HG03025 (cell line): Measurements from ENCODE around the gene RFK.
A peak's percentile ranks its signal among the peaks of the same experiment; 100 is the strongest.
"Not testable (repeated sequence)": the region's sequence is repeated elsewhere in the genome, so short reads cannot be mapped to it uniquely, and the experiment has no call there.

Experiments
- ATAC-seq: cut with Tn5 transposase; IDR thresholded peaks from one replicate; pipeline ENCODE4 v1.9.1; 2021; ENCODE audit warnings: mild to moderate bottlenecking, moderate library complexity; ENCODE audit not compliant: unreplicated experiment, low FRiP score

The RFK gene

DNA sequence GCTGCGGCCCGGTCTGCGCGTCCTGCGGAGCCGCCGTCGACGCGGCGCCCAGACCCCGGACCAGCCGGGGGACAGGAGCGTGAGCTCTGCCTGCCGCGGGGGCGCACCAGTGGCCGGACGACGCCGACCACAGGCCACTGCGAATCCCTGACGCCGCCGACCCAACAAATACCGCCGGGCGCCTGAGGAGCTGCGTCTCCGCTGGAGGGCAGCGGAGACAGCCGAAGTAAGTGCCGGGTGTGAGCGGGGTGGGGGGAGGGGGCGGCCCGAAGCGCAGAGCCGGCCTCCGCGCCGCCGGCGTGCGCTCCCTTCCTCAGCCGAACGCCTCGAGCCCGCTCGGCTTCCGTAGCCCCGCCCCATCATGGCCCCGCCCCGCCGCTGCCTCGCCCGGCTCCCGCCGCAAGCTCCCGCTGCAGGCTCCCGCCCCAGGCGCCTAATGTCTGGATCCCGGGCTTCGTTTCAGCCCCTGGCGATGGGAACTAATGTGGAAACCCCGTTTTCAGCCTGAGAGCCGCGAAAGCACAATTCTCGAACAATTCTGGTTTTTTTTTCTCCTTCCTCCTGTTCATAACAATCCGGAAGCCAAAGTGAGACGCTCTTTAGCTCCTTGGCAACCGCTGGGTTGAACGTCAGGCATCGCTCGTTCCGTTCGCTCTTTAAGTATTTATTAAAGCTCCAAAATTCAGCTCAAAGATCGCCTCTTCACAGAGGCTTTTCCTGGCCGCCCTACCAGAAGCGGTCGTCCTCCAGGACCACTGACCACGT is at the start of gene RFK:
TSS of gene RFK (minus strand) at position 232 of the 765 bp plus-strand sequence. CDS start 255 bp downstream, outside the sequence.
- ATAC-seq: peak; percentile 79

DNA sequence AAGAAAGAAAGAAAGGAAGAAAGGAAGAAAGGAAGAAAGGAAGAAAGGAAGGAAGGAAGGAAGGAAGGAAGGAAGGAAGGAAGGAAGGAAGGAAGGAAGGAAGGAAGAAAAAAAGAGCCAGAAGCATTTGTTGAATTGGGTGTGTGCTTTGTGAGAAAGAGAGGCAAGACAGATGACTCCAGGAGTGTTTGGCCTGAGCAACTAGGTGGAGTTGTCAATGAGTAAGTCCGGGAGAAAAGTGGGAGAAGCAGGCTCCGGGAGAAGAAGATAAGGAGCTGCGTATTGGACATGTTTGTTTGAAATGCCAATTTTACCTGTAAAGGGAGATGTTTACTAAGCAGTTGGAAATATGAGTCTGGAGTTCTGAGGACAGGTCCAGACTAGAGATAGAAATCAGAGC is 49.7 kb upstream of the RFK start:
- ATAC-seq: no peak

GRCh38 chr9:76441551-76442322 is 47.5 kb upstream of the RFK start:
- peak; percentile 51 for ATAC-seq

DNA sequence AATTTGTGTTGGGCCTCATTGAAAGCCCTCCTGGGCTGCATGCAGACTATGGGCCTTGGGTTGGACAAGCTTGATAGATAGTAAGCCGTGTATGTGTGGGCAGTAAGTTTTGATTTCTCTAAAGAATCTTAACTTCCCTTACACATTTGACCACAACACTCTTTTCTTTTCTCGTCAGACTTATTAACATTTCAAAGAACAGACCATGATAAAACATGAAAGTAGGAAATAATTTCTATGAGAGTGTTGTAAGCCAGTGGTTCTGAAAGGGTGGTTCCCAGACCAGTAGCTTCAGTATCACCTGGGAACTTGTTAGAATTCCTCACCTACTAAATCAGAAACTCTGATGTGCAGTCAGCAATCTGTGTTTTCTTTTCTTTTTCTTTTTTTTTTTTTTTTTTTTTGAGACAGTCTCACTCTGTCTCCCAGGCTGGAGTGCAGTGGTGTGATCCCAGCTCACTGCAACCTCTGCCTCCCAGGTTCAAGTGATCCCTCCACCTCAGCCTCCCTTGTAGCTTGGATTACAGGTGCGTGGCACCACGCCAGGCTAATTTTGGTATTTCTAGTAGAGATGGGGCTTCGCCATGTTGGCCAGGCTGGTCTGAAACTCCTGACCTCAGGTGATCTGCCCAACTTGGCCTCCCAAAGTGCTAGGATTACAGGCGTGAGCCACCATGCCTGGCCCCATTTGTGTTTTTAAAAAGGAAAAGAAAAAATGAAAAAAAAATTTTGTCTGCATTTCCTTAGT is 44.8 kb upstream of the RFK start:
- ATAC-seq: peak; percentile 78

DNA sequence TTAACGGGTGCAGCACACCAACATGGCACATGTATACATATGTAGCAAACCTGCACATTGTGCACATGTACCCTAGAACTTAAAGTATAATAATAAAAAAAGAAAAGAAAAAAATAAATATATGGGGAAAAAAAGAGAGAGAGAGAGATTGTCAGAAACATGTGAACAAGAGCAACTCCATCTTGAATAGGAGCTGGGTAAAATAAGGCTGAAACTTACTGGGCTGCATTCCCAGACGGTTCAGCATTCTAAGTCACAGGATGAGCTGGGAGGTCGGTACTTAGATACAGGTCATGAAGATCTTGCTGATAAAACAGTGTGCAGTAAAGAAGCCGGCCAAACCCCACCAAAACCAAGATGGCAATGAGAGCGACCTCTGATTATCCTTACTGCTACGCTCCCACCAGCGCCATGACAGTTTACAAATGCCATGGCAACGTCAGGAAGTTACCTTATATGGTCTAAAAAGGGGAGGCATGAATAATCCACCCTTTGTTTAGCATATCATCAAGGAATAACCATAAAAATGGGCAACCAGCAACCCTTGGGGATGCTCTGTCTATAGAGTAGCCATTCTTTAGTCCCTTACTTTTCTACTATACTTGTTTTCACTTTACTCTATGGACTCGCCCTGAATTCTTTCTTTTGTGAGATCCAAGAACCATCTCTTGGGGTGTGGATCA is 42.9 kb upstream of the RFK start:
- ATAC-seq: not testable (repeated sequence)

DNA sequence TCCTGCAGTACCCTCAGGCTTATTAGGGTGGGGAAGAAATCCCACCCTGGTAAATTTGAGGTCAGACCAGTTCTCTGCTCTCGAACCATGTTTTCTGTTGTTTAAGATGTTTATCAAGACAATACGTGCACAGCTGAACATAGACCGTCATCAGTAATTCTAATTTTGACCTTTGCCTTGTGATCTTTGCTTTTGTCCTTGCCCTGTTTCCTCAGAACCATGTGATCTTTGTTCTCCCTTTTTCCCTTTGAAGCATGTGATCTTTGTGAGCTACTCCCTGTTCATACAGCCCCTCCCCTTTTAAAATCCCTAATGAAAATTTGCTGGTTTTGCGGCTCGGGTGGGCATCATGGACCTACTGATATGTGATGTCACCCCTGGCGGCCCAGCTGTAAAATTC is 40.7 kb upstream of the RFK start:
- ATAC-seq: not testable (repeated sequence)

- no peak for ATAC-seq
These were observed 39.6 kb upstream of the RFK start for GRCh38 chr9:76433836-76434235.

DNA sequence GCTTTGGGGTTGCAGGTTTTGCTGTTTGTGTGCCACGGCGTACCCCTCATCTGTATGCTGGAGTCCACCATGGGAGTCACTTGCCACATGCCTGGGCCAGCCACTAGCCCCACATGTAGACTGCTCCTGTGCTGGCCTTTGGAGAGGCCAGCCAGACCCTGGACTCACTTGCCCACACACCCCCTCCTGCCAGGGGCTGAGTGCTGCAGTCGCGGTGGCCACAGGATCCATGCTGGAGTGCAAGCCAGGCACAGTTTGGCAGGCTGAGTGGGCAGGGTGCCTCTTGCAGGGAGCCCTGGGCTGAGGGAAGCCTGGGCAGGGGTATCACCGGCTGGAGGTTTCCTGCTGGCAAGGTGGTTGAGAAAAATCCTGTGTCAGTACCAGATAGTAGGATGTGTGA is 39.2 kb upstream of the RFK start:
- no peak for ATAC-seq

DNA sequence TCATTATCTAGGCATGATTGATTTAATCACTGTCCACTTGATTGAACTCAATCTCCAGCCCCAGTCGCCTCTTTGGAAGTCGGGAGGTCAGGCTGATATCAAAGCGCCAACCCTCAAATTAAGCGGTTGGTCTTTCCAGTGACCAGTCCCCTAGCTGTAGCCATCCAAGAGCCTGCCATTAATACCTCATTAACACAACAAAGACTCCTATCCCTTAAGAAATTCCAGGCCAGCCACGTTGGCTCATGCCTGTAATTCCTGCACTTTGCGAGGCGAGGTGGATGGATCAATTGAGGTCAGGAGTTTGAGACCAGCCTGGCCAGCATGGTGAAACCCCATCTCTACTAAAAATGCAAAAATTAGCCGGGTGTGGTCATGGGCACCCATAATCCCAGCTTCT is 37.4 kb upstream of the RFK start:
- ATAC-seq: no peak

- no peak for ATAC-seq
These were observed 32.7 kb upstream of the RFK start for GRCh38 chr9:76426807-76427419.

DNA sequence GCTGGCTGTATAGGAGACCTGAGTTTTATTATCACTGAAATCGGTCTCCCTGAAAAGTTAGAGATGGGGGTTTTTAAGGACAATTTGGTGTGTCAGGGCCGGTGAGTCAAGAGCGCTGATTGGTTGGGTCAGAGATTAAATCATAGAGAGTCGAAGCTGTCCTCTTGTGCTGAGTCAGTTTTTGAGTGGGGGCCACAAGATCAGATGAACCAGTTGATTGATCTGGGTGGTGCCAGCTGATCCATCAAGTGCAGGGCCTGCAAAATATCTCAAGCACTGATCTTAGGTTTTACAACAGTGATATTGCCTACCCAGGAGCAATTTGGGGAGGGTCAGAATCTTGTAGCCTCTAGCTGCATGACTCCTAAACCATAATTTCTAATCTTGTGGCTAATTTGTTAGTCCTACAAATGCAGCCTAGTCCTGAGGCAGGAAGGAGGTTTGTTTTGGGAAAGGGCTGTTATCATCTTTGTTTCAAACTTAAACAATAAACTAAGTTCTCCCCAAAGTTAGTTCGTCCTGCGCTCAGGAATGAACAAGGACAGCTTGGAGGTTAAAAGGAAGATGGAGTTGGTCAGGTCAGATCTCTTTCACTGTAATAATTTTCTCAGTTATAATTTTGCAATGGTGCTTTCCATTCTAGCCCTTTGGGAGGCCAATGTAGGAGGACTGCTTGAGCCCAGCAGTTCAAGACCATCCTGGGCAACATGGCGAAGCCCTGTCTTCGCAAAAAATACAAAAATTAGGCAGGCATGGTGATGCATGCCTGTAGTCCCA is 31.6 kb upstream of the RFK start:
- no peak for ATAC-seq

DNA sequence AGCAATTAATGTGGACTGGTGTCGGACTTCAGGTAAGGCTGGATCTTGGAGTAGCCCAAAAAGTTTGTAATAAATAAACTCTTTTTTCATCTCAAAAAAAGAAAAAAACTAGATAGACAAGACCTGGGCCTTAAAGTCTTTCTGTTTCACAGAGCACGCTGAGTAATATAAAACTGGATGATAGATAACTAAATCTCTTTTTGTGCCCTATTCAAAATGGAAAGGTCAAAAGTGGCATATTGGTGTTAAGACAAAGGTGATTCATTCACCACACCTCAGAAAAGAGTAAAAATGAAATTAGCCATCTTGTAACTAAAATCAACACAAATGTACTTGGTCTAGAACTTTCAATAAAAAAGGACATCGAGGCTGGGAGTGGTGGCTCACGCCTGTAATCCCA is 30.3 kb upstream of the RFK start:
- no peak for ATAC-seq

GRCh38 chr9:76423216-76424177 is 29.3 kb upstream of the RFK start:
- ATAC-seq: no peak

- no peak for ATAC-seq
These were observed 25.7 kb upstream of the RFK start for GRCh38 chr9:76419782-76420380.

DNA sequence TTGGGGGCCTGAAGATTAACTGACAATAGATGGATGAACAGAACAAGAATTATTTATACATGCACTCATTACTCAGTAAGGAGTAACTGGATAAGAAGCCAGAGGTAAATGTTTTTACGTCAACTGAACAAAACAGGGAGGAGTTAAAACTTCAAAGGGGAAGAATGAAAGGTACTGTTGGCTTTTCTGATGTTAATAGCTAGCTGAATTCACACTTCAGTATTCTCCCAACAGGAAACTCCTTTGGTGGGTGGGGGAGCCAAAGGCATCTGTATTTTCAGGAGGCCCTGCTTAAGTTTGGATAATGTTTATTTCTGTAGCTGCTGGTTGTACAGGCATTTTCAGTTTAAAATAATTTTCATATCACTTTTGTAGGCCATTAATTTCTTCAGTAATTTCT is 23.2 kb upstream of the RFK start:
- no peak for ATAC-seq

DNA sequence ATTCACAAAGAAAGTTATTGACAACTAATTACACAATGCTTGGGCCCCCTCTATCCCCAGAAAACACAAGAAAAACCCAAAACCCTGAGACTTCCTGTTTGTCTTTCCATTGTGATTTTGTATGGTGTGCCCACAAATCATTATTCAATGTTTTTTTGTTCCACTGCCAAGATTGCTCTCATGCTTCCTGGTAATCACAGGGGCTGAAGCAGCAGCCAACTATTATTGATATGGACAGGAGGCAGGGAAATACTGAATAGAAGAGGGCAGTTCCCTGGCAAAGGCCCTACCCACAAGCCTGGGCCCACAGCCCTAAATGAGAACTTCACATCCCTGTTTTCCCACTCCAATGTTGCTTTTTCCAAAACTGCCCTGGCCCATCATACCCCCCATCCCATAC is 21.5 kb upstream of the RFK start:
- ATAC-seq: no peak

GRCh38 chr9:76415154-76415553 is 20.9 kb upstream of the RFK start:
- no peak for ATAC-seq

DNA sequence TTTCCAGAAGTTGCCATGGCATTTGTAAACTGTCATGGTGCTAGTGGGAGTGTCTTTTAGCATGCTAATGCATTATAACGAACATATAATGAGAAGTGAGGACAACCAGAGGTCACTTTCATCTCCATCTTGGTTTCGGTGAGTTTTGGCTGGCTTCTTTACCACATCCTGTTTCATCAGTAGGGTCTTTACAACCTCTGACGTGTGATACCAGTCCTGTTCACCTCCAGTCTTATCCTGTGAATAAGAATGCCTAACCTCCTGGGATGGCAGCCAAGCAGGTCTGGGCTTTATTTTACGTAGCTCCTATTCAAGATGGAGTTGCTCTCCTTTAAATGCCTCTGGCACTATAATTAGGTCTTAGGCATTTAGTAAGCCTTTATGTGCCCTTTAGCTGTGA is 20.4 kb upstream of the RFK start:
- peak; percentile 74 for ATAC-seq
